Activated T-cell treated with anti-CD3 and anti-CD28 coated beads, Interleukin-2, amount 50 U/mL, for 24 hours (primary cell): ENCODE data around the gene CCDC152.
"Not testable (repeated sequence)": the region's sequence is repeated elsewhere in the genome, so short reads cannot be mapped to it uniquely, and the experiment has no call there.

ENCODE experiments used
- DNase-seq: peaks from one replicate; pipeline ENCODE4 v3.0.0-alpha.2; 2020
- H3K27ac Mint-ChIP-seq: 2 replicates; pipeline ENCODE4 v1.8.0; 2020; ENCODE audit warnings: mild to moderate bottlenecking, mixed read lengths
- H3K27me3 Mint-ChIP-seq: 2 replicates; pipeline ENCODE4 v1.8.0; 2020; ENCODE audit warnings: mixed read lengths
- H3K36me3 Mint-ChIP-seq: 2 replicates; pipeline ENCODE4 v1.8.0; 2020; ENCODE audit warnings: low read depth, mixed read lengths
- H3K4me1 Mint-ChIP-seq: 2 replicates; pipeline ENCODE4 v1.8.0; 2020; ENCODE audit warnings: low read depth, mixed read lengths
- H3K4me3 Mint-ChIP-seq: 2 replicates; pipeline ENCODE4 v1.8.0; 2020; ENCODE audit warnings: mild to moderate bottlenecking, moderate library complexity, mixed read lengths
- H3K9me3 Mint-ChIP-seq: 2 replicates; pipeline ENCODE4 v1.8.0; 2020; ENCODE audit warnings: mixed read lengths

The CCDC152 gene

GRCh38 chr5:42756606-42757601 lies at the start of gene CCDC152:
TSS of gene CCDC152 (plus strand) at chr5:42756818. CDS start at chr5:42759122, 2,304 bp downstream.
- peaks cover 23% of the 10 kb centered on the region for H3K36me3 Mint-ChIP-seq
- peak within 1 kb of the TSS; percentile 86 for H3K27ac Mint-ChIP-seq
- peaks cover 3% of the 10 kb centered on the region for H3K27me3 Mint-ChIP-seq
- peak; percentile 79 for DNase-seq
- H3K9me3 Mint-ChIP-seq, result no peaks in the 10 kb centered on the region
- H3K4me3 Mint-ChIP-seq, result peak within 1 kb of the TSS; percentile 86
- H3K4me1 Mint-ChIP-seq, result peaks cover 16% of the 10 kb centered on the region

- no peaks in the 10 kb centered on the region for H3K36me3 Mint-ChIP-seq
- peaks cover 17% of the 10 kb centered on the region for H3K4me1 Mint-ChIP-seq
- H3K4me3 Mint-ChIP-seq, result no peak overlapping the region
- peaks cover 22% of the 10 kb centered on the region for H3K27me3 Mint-ChIP-seq
- no peak overlapping the region for H3K27ac Mint-ChIP-seq
- no peak for DNase-seq
- H3K9me3 Mint-ChIP-seq, result no peaks in the 10 kb centered on the region
Observed at GRCh38 chr5:42715785-42716184, 40.8 kb upstream of the CCDC152 start.

GRCh38 chr5:42718591-42718990 lies 38.0 kb upstream of the CCDC152 start:
- Mint-ChIP-seq H3K4me1 (peaks cover 18% of the 10 kb centered on the region), H3K4me3 (no peak overlapping the region), H3K27ac (no peak overlapping the region)

GRCh38 chr5:42719034-42719433 lies 37.6 kb upstream of the CCDC152 start:
- DNase-seq, result no peak
- Mint-ChIP-seq H3K4me1 (peaks cover 18% of the 10 kb centered on the region), H3K27ac (no peak overlapping the region), H3K36me3 (no peaks in the 10 kb centered on the region), H3K27me3 (peaks cover 22% of the 10 kb centered on the region), H3K4me3 (no peak overlapping the region), H3K9me3 (no peaks in the 10 kb centered on the region)

More at GRCh38 chr5:42718591-42718990, 38.0 kb upstream of the CCDC152 start:
- Mint-ChIP-seq H3K9me3 (no peaks in the 10 kb centered on the region), H3K36me3 (no peaks in the 10 kb centered on the region), H3K27me3 (peaks cover 23% of the 10 kb centered on the region)
- no peak for DNase-seq

- Mint-ChIP-seq H3K27ac (no peak overlapping the region), H3K4me3 (no peak overlapping the region), H3K27me3 (peaks cover 22% of the 10 kb centered on the region), H3K9me3 (no peaks in the 10 kb centered on the region), H3K4me1 (peaks cover 18% of the 10 kb centered on the region), H3K36me3 (no peaks in the 10 kb centered on the region)
- DNase-seq, result no peak
Observed at GRCh38 chr5:42720251-42720650, 36.4 kb upstream of the CCDC152 start.

- Mint-ChIP-seq H3K27ac (no peak overlapping the region), H3K4me3 (no peak overlapping the region), H3K4me1 (peaks cover 18% of the 10 kb centered on the region), H3K36me3 (no peaks in the 10 kb centered on the region), H3K9me3 (no peaks in the 10 kb centered on the region), H3K27me3 (peaks cover 25% of the 10 kb centered on the region)
- DNase-seq, result no peak
Observed at GRCh38 chr5:42721484-42721883, 35.1 kb upstream of the CCDC152 start.

GRCh38 chr5:42734531-42735058 lies 22.0 kb upstream of the CCDC152 start:
- not testable (repeated sequence) for H3K4me1 Mint-ChIP-seq, H3K27ac Mint-ChIP-seq, H3K4me3 Mint-ChIP-seq, DNase-seq, H3K9me3 Mint-ChIP-seq, H3K27me3 Mint-ChIP-seq, H3K36me3 Mint-ChIP-seq

- no peak overlapping the region for H3K4me3 Mint-ChIP-seq
- no peaks in the 10 kb centered on the region for H3K27me3 Mint-ChIP-seq
- no peaks in the 10 kb centered on the region for H3K4me1 Mint-ChIP-seq
- no peak for DNase-seq
- H3K36me3 Mint-ChIP-seq, result no peaks in the 10 kb centered on the region
- H3K9me3 Mint-ChIP-seq, result no peaks in the 10 kb centered on the region
- H3K27ac Mint-ChIP-seq, result no peak overlapping the region
Observed at GRCh38 chr5:42740920-42741319, 15.7 kb upstream of the CCDC152 start.

- H3K27me3 Mint-ChIP-seq, result no peaks in the 10 kb centered on the region
- no peaks in the 10 kb centered on the region for H3K36me3 Mint-ChIP-seq
- DNase-seq, result no peak
Observed at GRCh38 chr5:42745426-42745825, 11.2 kb upstream of the CCDC152 start.

GRCh38 chr5:42745856-42746255 lies 10.8 kb upstream of the CCDC152 start:
- Mint-ChIP-seq H3K27me3 (no peaks in the 10 kb centered on the region), H3K9me3 (no peaks in the 10 kb centered on the region), H3K36me3 (no peaks in the 10 kb centered on the region), H3K27ac (no peak overlapping the region), H3K4me1 (peaks cover 5% of the 10 kb centered on the region), H3K4me3 (no peak overlapping the region)
- DNase-seq, result no peak

More at GRCh38 chr5:42745426-42745825, 11.2 kb upstream of the CCDC152 start:
- Mint-ChIP-seq H3K9me3 (no peaks in the 10 kb centered on the region), H3K27ac (no peak overlapping the region), H3K4me1 (peaks cover 5% of the 10 kb centered on the region), H3K4me3 (no peak overlapping the region)

- H3K4me3 Mint-ChIP-seq, result no peak overlapping the region
Observed at GRCh38 chr5:42749020-42749419, 7.6 kb upstream of the CCDC152 start.

GRCh38 chr5:42750507-42750906 lies 6.1 kb upstream of the CCDC152 start:
- no peak for DNase-seq
- H3K4me1 Mint-ChIP-seq, result peaks cover 5% of the 10 kb centered on the region
- no peak overlapping the region for H3K27ac Mint-ChIP-seq
- H3K4me3 Mint-ChIP-seq, result no peak overlapping the region
- H3K27me3 Mint-ChIP-seq, result no peaks in the 10 kb centered on the region
- H3K9me3 Mint-ChIP-seq, result no peaks in the 10 kb centered on the region
- H3K36me3 Mint-ChIP-seq, result no peaks in the 10 kb centered on the region

More at GRCh38 chr5:42749020-42749419, 7.6 kb upstream of the CCDC152 start:
- H3K4me1 Mint-ChIP-seq, result peaks cover 5% of the 10 kb centered on the region
- no peak overlapping the region for H3K27ac Mint-ChIP-seq
- no peaks in the 10 kb centered on the region for H3K27me3 Mint-ChIP-seq
- H3K36me3 Mint-ChIP-seq, result no peaks in the 10 kb centered on the region
- DNase-seq, result no peak
- no peaks in the 10 kb centered on the region for H3K9me3 Mint-ChIP-seq

GRCh38 chr5:42751044-42751443 lies 5.6 kb upstream of the CCDC152 start:
- H3K4me3 Mint-ChIP-seq, result no peak overlapping the region
- no peak overlapping the region for H3K27ac Mint-ChIP-seq
- DNase-seq, result no peak

GRCh38 chr5:42753099-42753498 lies 3.5 kb upstream of the CCDC152 start:
- H3K4me1 Mint-ChIP-seq, result peaks cover 14% of the 10 kb centered on the region
- no peak overlapping the region for H3K4me3 Mint-ChIP-seq
- peaks cover 6% of the 10 kb centered on the region for H3K36me3 Mint-ChIP-seq
- H3K27ac Mint-ChIP-seq, result no peak overlapping the region
- H3K9me3 Mint-ChIP-seq, result no peaks in the 10 kb centered on the region
- no peak for DNase-seq
- H3K27me3 Mint-ChIP-seq, result peaks cover 3% of the 10 kb centered on the region

More at GRCh38 chr5:42751044-42751443, 5.6 kb upstream of the CCDC152 start:
- H3K9me3 Mint-ChIP-seq, result no peaks in the 10 kb centered on the region
- H3K4me1 Mint-ChIP-seq, result peaks cover 5% of the 10 kb centered on the region
- no peaks in the 10 kb centered on the region for H3K36me3 Mint-ChIP-seq
- no peaks in the 10 kb centered on the region for H3K27me3 Mint-ChIP-seq

- Mint-ChIP-seq H3K27ac (no peak overlapping the region), H3K9me3 (no peaks in the 10 kb centered on the region), H3K4me3 (no peak overlapping the region), H3K36me3 (peaks cover 37% of the 10 kb centered on the region), H3K27me3 (peaks cover 3% of the 10 kb centered on the region), H3K4me1 (peaks cover 16% of the 10 kb centered on the region)
- no peak for DNase-seq
Observed at GRCh38 chr5:42759456-42759855, 2.8 kb downstream of the CCDC152 start.
